Stimulated activated CD8-positive, alpha-beta memory T cell treated with anti-CD3 and anti-CD28 coated beads, Interleukin-12 subunit alpha, Interleukin-12 subunit beta, amount 100 ng/mL, for 24 hours (primary cell): ENCODE data around the gene H19.

ENCODE experiments used
- DNase-seq: peaks from one replicate; pipeline ENCODE4 v3.0.0-alpha.2; 2020; ENCODE audit errors: extremely low read depth

H19 gene

DNA sequence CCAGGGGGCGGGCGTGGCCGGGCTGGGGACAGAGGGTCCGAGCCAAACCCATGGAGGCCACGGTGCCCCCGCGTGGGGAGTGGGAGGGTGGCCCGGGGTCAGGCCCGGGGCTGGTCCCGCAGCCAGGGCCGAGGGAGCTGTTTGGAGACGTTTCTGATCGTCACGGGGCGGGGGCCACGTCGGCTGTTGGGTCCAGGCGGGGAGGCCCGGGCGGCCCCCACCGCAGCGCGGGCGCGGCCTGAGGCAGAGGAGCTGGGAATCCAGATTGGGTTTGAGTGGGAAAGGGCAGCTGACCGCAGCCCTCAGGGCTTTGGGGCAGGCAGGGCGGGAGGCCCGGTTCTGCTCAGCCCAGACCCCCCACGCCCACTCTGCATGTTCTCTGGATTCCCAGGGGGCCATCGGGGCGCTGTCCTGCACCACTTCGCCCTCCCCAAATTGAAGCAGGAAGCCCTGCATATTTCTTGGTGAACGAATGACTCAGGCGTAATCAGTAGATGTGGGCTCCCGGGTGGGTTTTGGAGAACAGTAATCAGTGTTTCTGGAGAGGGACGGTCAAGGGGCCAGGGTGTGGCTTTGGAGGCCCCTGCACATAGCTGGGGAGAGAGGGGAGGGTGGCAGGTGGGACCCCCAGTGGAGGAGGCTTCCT lies 49.9 kb downstream of the H19 start:
- DNase-seq = no peak

DNA sequence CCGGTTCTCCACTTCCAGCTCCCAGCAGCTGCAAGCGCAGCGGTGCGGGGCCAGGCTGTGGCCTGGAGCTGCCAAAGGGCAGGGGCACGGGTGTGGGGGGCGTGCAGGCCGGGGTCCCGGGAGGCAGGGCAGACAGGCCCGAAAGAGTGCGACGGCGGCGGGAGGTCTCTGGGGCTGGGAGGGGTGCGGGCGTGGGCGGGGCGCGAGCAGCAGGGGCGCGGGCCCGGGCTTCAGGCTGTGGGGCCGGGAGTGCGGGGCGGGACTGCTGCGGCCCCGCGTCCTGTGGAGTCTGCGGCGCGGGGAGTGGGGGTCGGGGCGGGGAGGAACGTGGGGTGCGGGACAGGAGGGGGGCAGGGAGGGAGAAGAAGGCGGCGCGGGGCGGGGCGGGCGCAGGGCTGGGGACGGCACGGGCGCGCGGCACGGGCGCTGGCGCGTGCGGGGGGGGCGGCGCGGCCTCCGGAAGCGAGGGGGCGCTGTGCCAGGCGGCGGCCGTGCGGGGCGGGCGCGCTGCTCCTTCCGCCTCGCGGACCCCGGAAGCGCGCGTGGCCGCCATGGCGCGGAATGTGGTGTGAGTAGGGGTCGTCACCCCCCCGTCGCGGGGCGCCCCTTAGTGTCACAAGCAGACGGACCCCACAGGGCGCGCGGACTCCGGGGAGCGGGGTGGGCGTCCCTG lies 50.7 kb downstream of the H19 start, which contains the start of gene MRPL23:
TSS of gene MRPL23 (plus strand) at position 521 of the 673 bp plus-strand sequence. CDS start at position 552, 31 bp downstream.
- no peak for DNase-seq
